ENCODE results near the gene APOBR. TPM values are rescaled to one million over a fixed set of nuclear protein-coding genes. Genes with fewer than 3 reads are reported as not detected.

Gene APOBR
- total and polyA plus RNA-seq, 2 of the 13 experiments (the other 11 are each of a cell fraction or from before 2014, with no cell fraction given) = 0.03 TPM; not detected in 1

DNA sequence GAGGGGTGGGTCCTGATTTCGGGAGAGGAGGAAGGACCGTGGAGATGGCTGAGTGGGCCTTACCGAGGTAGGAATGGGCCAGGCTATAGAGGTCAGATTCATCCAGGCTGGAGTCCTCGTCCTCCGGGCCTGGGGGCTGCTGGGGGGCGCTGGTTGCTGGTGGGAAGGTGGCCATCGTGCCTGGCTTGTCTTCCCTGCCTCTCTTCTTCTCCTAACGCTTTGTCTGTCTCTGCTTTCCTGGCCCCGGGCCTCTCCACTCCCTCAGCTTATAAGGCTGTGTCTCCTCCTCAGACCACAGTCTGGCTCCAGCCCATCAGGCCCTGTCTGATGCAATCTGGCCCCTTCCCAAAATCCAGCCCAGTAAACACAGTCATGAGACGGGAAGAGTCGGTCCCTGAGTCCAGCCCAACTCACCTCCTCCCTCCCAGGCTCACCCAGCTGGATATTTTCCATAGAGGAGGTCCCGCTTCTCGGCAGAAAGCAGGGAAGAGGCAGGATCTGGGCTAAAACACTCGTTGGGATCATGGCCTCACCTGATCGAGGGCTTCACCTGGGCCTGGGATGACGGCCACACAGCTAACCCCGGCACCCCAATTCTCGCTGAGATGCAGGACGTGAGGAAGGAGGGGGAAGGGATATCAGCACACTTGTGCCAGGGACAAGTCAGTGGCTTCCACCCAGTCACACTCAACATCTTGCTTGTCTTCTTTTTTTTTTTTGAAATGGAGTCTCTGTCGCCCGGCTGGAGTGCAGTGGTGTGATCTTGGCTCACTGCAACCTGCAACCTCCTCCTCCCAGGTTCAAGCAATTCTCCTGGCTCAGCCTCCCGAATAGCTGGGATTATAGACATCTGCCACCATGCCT is 44.5 kb downstream of the APOBR start, which contains the start of gene NUPR1 (continued):
- TF ChIP-seq CENPX (CRISPR knock-in tag; IDR thresholded peaks at IDR 0.05) = no peak
- peak; percentile 77; the same call in 1 of the 2 replicates for TF ChIP-seq ZBTB25 (CRISPR knock-in tag; IDR thresholded peaks at IDR 0.05)
- peak; percentile 45 to 100; a peak in 3 of 4 replicates for TF ChIP-seq ATF4 (CRISPR knock-in tag; IDR thresholded peaks at IDR 0.05)
- TF ChIP-seq ATF7-NPFF (CRISPR knock-in tag; IDR thresholded peaks at IDR 0.05; ENCODE audit: low read depth) = no peak
- no peak for TF ChIP-seq ZNF17 (CRISPR knock-in tag; IDR thresholded peaks at IDR 0.05)
- no peak for TF ChIP-seq ATF7 (IDR thresholded peaks at IDR 0.05)
- no peak for TF ChIP-seq ATF7 (CRISPR knock-in tag; IDR thresholded peaks at IDR 0.05)
- no peak for TF ChIP-seq ZNF713 (CRISPR knock-in tag; IDR thresholded peaks at IDR 0.05)
- TF ChIP-seq ZNF589 (CRISPR knock-in tag; conservative IDR thresholded peaks at IDR 0.05) = no peak
- TF ChIP-seq, protein P1, sequence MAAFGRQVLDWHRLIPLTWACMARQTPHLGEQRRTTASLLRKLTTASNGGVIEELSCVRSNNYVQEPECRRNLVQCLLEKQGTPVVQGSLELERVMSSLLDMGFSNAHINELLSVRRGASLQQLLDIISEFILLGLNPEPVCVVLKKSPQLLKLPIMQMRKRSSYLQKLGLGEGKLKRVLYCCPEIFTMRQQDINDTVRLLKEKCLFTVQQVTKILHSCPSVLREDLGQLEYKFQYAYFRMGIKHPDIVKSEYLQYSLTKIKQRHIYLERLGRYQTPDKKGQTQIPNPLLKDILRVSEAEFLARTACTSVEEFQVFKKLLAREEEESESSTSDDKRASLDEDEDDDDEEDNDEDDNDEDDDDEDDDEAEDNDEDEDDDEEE (CRISPR knock-in tag; IDR thresholded peaks at IDR 0.05) = no peak; the same call in 1 of the 2 replicates
- no peak for TF ChIP-seq MED13 (CRISPR knock-in tag; IDR thresholded peaks at IDR 0.05)
- TF ChIP-seq CEBPG (CRISPR knock-in tag; IDR thresholded peaks at IDR 0.05) = peak; percentile 99
- peak; percentile 22; the same call in 1 of the 2 replicates for TF ChIP-seq ZNF782 (CRISPR knock-in tag; IDR thresholded peaks at IDR 0.05; ENCODE audit: borderline replicate concordance)
- no peak for TF ChIP-seq KDM3A (CRISPR knock-in tag; IDR thresholded peaks at IDR 0.05; ENCODE audit: low read depth)
- no peak for TF ChIP-seq EHMT2 (IDR thresholded peaks at IDR 0.05; ENCODE audit: borderline replicate concordance, low read depth, low read length)
- peak; percentile 77; the same call in 1 of the 2 replicates for TF ChIP-seq ZNF709 (CRISPR knock-in tag; IDR thresholded peaks at IDR 0.05)
- no peak for TF ChIP-seq TRIM24 (CRISPR knock-in tag; IDR thresholded peaks at IDR 0.05)
- no peak for TF ChIP-seq ZSCAN29 (CRISPR knock-in tag; conservative IDR thresholded peaks at IDR 0.05)
- no peak; the same call in 1 of the 2 replicates for TF ChIP-seq YEATS2 (CRISPR knock-in tag; IDR thresholded peaks at IDR 0.05; ENCODE audit: borderline replicate concordance)
- TF ChIP-seq, protein P2, sequence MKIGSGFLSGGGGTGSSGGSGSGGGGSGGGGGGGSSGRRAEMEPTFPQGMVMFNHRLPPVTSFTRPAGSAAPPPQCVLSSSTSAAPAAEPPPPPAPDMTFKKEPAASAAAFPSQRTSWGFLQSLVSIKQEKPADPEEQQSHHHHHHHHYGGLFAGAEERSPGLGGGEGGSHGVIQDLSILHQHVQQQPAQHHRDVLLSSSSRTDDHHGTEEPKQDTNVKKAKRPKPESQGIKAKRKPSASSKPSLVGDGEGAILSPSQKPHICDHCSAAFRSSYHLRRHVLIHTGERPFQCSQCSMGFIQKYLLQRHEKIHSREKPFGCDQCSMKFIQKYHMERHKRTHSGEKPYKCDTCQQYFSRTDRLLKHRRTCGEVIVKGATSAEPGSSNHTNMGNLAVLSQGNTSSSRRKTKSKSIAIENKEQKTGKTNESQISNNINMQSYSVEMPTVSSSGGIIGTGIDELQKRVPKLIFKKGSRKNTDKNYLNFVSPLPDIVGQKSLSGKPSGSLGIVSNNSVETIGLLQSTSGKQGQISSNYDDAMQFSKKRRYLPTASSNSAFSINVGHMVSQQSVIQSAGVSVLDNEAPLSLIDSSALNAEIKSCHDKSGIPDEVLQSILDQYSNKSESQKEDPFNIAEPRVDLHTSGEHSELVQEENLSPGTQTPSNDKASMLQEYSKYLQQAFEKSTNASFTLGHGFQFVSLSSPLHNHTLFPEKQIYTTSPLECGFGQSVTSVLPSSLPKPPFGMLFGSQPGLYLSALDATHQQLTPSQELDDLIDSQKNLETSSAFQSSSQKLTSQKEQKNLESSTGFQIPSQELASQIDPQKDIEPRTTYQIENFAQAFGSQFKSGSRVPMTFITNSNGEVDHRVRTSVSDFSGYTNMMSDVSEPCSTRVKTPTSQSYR (CRISPR knock-in tag; IDR thresholded peaks at IDR 0.05; ENCODE audit: borderline replicate concordance) = no peak
- TF ChIP-seq ATAD3A (CRISPR knock-in tag; IDR thresholded peaks at IDR 0.05) = no peak
- TF ChIP-seq, protein P3, sequence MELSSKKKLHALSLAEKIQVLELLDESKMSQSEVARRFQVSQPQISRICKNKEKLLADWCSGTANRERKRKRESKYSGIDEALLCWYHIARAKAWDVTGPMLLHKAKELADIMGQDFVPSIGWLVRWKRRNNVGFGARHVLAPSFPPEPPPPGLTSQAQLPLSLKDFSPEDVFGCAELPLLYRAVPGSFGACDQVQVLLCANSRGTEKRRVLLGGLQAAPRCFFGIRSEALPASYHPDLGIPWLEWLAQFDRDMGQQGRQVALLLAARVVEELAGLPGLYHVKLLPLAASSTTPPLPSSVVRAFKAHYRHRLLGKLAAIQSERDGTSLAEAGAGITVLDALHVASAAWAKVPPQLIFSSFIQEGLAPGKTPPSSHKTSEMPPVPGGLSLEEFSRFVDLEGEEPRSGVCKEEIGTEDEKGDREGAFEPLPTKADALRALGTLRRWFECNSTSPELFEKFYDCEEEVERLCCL (CRISPR knock-in tag; IDR thresholded peaks at IDR 0.05; ENCODE audit: borderline replicate concordance) = no peak

Data from HepG2 (cell line).